GM23248 (cell line): Measurements from ENCODE around the gene C4A. TPM values are rescaled to one million over a fixed set of nuclear protein-coding genes. Genes with fewer than 3 reads are reported as not detected.

Source experiments
- DNase-seq: peaks from one replicate; pipeline ENCODE4 v3.0.0-alpha.2; 2015
- H2AFZ ChIP-seq: fragments of 200-600 bp; sonication (generic); 2 replicates; pipeline ENCODE4 v1.6.1; 2016; ENCODE audit warnings: antibody characterized with exemption
- H3F3A ChIP-seq: fragments of 200-600 bp; sonication (generic); 2 replicates; pipeline ENCODE4 v1.6.1; 2016; ENCODE audit warnings: mild to moderate bottlenecking, antibody characterized with exemption, mixed run types; ENCODE audit not compliant: insufficient read depth
- H3K27ac ChIP-seq: fragments of 200-600 bp; sonication (generic); 2 replicates; pipeline ENCODE4 v1.5.1; 2016; ENCODE audit warnings: mild to moderate bottlenecking
- H3K27me3 ChIP-seq: fragments of 200-600 bp; sonication (generic); replicated peaks from 2 replicates; pipeline ENCODE4 v1.6.1; 2016; ENCODE audit warnings: mild to moderate bottlenecking; ENCODE audit not compliant: insufficient read depth
- H3K36me3 ChIP-seq: fragments of 200-600 bp; sonication (generic); 2 replicates; pipeline ENCODE4 v1.6.1; 2016; ENCODE audit warnings: low read depth, mild to moderate bottlenecking
- H3K4me1 ChIP-seq: fragments of 200-600 bp; sonication (generic); 2 replicates; pipeline ENCODE4 v1.6.1; 2016; ENCODE audit warnings: mild to moderate bottlenecking; ENCODE audit not compliant: insufficient read depth
- H3K4me2 ChIP-seq: fragments of 200-600 bp; sonication (generic); one replicate; pipeline ENCODE4 v1.6.1; 2016; ENCODE audit warnings: mild to moderate bottlenecking; ENCODE audit not compliant: unreplicated experiment
- H3K4me3 ChIP-seq: fragments of 200-600 bp; sonication (generic); 2 replicates; pipeline ENCODE4 v1.5.1; 2016; ENCODE audit warnings: mild to moderate bottlenecking
- H3K79me2 ChIP-seq: fragments of 200-600 bp; sonication (generic); 2 replicates; pipeline ENCODE4 v1.6.1; 2016; ENCODE audit warnings: mild to moderate bottlenecking; ENCODE audit not compliant: insufficient read depth
- H3K9ac ChIP-seq: fragments of 200-600 bp; sonication (generic); 2 replicates; pipeline ENCODE4 v1.6.1; 2016; ENCODE audit warnings: mild to moderate bottlenecking
- H3K9me2 ChIP-seq: fragments of 200-600 bp; sonication (generic); 2 replicates; pipeline ENCODE4 v1.6.1; 2016; ENCODE audit warnings: mixed run types, mild to moderate bottlenecking, moderate library complexity; ENCODE audit not compliant: insufficient read depth
- H3K9me3 ChIP-seq: fragments of 200-600 bp; sonication (generic); one replicate; pipeline ENCODE4 v1.6.1; 2017; ENCODE audit warnings: low read depth
- H4K20me1 ChIP-seq: fragments of 200-600 bp; sonication (generic); 2 replicates; pipeline ENCODE4 v1.6.0; 2016; ENCODE audit not compliant: insufficient read depth
- EZH2 ChIP-seq: fragments of 200-600 bp; sonication (generic); IDR thresholded peaks from 2 replicates; pipeline ENCODE4 v1.6.1; 2018; ENCODE audit warnings: antibody characterized with exemption, mild to moderate bottlenecking; ENCODE audit not compliant: insufficient read depth, poor library complexity, severe bottlenecking
- EZH2phosphoT487 ChIP-seq: fragments of 200-600 bp; sonication (generic); IDR thresholded peaks from 2 replicates; pipeline ENCODE4 v1.6.1; 2018; ENCODE audit warnings: antibody characterized with exemption, moderate library complexity, mild to moderate bottlenecking, low read depth; ENCODE audit not compliant: insufficient read depth
- WGBS, 2 experiments: methylation state at CpG; one replicate each; pipeline ENCODE4 v1.1.6; 2015 to 2017; ENCODE audit warnings: low lambda C conversion rate in 2 of 2, low coverage in 1 of 2; ENCODE audit errors: missing lambda C conversion rate in 2 of 2; 5-methylcytosine and 5-hydroxymethylcytosine counted together
- in situ Hi-C: fragments of 300-500 bp; cut with MboI; formaldehyde crosslinking; loops from 2 replicates; pipeline ENCODE4 v1.15.0; 2020
- polyA plus RNA-seq: library from polyadenylated mRNA; unstranded; fragments of >200 nt; fragmentation: Nextera tagmentation; extraction: Ambion mirVana; gene quantifications from 2 replicates; pipeline ENCODE4 v1.2.1, GENCODE V29; 2016
- total RNA-seq: library from RNA; depleted of rRNA; stranded (reverse); fragments of >200 nt; shearing (Covaris generic); gene quantifications from 2 replicates; pipeline ENCODE4 v1.2.3, GENCODE V29; 2014

The C4A gene
- total and polyA plus RNA-seq, 2 experiments from 2014 or later, result 2.4 to 5.3 TPM

DNA sequence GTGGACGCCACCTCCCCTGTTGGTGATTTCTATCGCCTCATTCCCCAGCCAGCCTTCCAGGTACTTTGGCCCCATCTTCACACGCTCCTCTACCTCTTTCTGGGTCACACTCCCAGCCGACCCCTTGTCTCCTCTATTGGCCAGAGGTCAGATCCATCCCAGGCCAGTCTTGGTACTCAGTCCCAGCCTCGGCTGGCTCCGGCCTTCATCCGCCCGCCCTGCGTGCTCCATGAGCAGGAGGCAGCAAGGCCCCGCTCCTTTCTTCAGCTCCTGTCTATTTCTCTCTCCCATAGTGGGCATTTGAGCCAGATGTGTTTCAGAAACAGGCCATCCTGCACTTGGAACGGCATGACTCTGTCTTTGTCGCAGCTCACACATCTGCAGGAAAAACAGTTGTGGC lies 20.2 kb upstream of the C4A start:
- H3K4me2 ChIP-seq, result no peak overlapping the region
- no peaks in the 10 kb centered on the region for H3K9me3 ChIP-seq
- H3K36me3 ChIP-seq, result peaks cover 20% of the 10 kb centered on the region; the same call in 1 of the 2 replicates
- 87 to 91% methylated on average over 12 of the region's 12 CpGs for WGBS, 2 experiments
- no peak overlapping the region for H3K4me3 ChIP-seq
- H4K20me1 ChIP-seq, result no peaks in the 10 kb centered on the region
- no peak overlapping the region for H3K27ac ChIP-seq
- H3K4me1 ChIP-seq, result peaks cover 16% of the 10 kb centered on the region
- H2AFZ ChIP-seq, result no peak overlapping the region
- peaks cover 52% of the 10 kb centered on the region for H3K79me2 ChIP-seq
- H3F3A ChIP-seq, result 0 out of 2 replicates have a peak, but pooled peaks cover 8% of the 10 kb centered on the region
- H3K9ac ChIP-seq, result no peak overlapping the region
- no peaks in the 10 kb centered on the region for H3K27me3 ChIP-seq
- H3K9me2 ChIP-seq, result no peaks in the 10 kb centered on the region
- no peak for DNase-seq
- TF ChIP-seq EZH2phosphoT487 (no peak), EZH2 (no peak)
- in situ Hi-C loops, result no loop called here

GRCh38 chr6:31963921-31964320 lies 17.9 kb upstream of the C4A start:
- no peak for DNase-seq
- Histone ChIP-seq H3K27me3 (no peaks in the 10 kb centered on the region), H3K36me3 (peaks cover 17% of the 10 kb centered on the region; the same call in 1 of the 2 replicates), H3K9ac (no peak overlapping the region), H3K79me2 (peaks cover 37% of the 10 kb centered on the region), H3K4me2 (no peak overlapping the region), H3K27ac (no peak overlapping the region), H3K4me1 (peaks cover 7% of the 10 kb centered on the region), H4K20me1 (no peaks in the 10 kb centered on the region), H3K9me2 (no peaks in the 10 kb centered on the region), H2AFZ (no peak overlapping the region), H3K4me3 (no peak overlapping the region), H3K9me3 (no peaks in the 10 kb centered on the region), H3F3A (no peaks in the 10 kb centered on the region)
- WGBS, 2 experiments, result 97 to 98% methylated on average over 19 of the region's 19 CpGs
- in situ Hi-C loops, result no loop called here
- TF ChIP-seq EZH2phosphoT487, result no peak
- no peak for TF ChIP-seq EZH2

DNA sequence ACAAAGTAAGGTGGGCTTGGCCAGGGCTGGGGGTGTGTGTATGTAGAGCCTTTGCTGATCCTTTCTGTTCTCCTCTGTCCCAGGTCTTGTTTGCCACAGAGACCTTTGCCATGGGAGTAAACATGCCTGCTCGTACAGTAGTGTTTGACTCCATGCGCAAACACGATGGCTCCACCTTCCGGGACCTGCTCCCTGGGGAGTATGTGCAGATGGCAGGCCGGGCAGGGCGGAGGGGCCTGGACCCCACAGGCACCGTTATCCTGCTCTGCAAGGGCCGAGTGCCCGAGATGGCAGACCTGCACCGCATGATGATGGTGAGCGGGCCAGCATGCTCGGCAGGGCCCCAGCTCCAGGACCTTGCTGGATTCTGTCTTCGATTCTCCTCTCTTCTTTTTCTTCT lies 16.2 kb upstream of the C4A start:
- Histone ChIP-seq H3K36me3 (peaks cover 22% of the 10 kb centered on the region; the same call in 1 of the 2 replicates), H3K9me2 (no peaks in the 10 kb centered on the region), H3F3A (peaks cover 11% of the 10 kb centered on the region; the same call in 1 of the 2 replicates), H3K4me3 (no peak overlapping the region), H4K20me1 (no peaks in the 10 kb centered on the region), H3K9ac (no peak overlapping the region), H2AFZ (no peak overlapping the region), H3K27ac (no peak overlapping the region), H3K9me3 (no peaks in the 10 kb centered on the region), H3K4me1 (peaks cover 4% of the 10 kb centered on the region), H3K4me2 (no peak overlapping the region), H3K27me3 (no peaks in the 10 kb centered on the region), H3K79me2 (peaks cover 33% of the 10 kb centered on the region)
- TF ChIP-seq EZH2phosphoT487 (no peak), EZH2 (no peak)
- no peak for DNase-seq
- WGBS, 2 experiments, result 88 to 94% methylated on average over 11 to 13 of the region's 13 CpGs
- in situ Hi-C loops, result no loop called here

- Histone ChIP-seq H3K27me3 (no peaks in the 10 kb centered on the region), H3K9me3 (no peaks in the 10 kb centered on the region), H3K9ac (no peak overlapping the region), H2AFZ (no peak overlapping the region), H3K27ac (no peak overlapping the region), H3K79me2 (peaks cover 36% of the 10 kb centered on the region), H3K9me2 (no peaks in the 10 kb centered on the region), H3K4me1 (peaks cover 9% of the 10 kb centered on the region), H3F3A (peaks cover 14% of the 10 kb centered on the region; the same call in 1 of the 2 replicates), H3K4me2 (no peak overlapping the region), H4K20me1 (no peaks in the 10 kb centered on the region), H3K36me3 (peaks cover 22% of the 10 kb centered on the region; the same call in 1 of the 2 replicates), H3K4me3 (no peak overlapping the region)
- 82 to 87% methylated on average over 7 of the region's 7 CpGs for WGBS, 2 experiments
- no peak for TF ChIP-seq EZH2
- no peak for TF ChIP-seq EZH2phosphoT487
- in situ Hi-C loops, result no loop called here
- no peak for DNase-seq
Observed at GRCh38 chr6:31966506-31966905, 15.4 kb upstream of the C4A start.
